Muscle of leg (tissue), 11 donors: ENCODE data around the gene FGD5. TPM values are rescaled to one million over a fixed set of nuclear protein-coding genes. Genes with fewer than 3 reads are reported as not detected.

Experiments
- DNase-seq: peaks from one replicate; pipeline ENCODE4 v3.0.0; 2013
- H3K27ac ChIP-seq: one replicate; pipeline ENCODE4 v1.5.1; 2013; ENCODE audit warnings: mild to moderate bottlenecking, low read length, control low read depth
- H3K27me3 ChIP-seq: one replicate; pipeline ENCODE4 v1.6.1; 2013; ENCODE audit warnings: low read length; ENCODE audit not compliant: control insufficient read depth, insufficient read depth
- H3K36me3 ChIP-seq: one replicate; pipeline ENCODE4 v1.6.1; 2013; ENCODE audit warnings: low read length; ENCODE audit not compliant: control insufficient read depth, insufficient read depth
- H3K4me1 ChIP-seq: one replicate; pipeline ENCODE4 v1.6.1; 2013; ENCODE audit warnings: low read length; ENCODE audit not compliant: control insufficient read depth, insufficient read depth
- H3K4me3 ChIP-seq: one replicate; pipeline ENCODE4 v1.5.1; 2013; ENCODE audit warnings: low read length, control low read depth
- H3K9me3 ChIP-seq: replicated peaks from 2 replicates; pipeline ENCODE4 v1.6.1; 2013; ENCODE audit warnings: low read depth, low read length; ENCODE audit not compliant: control insufficient read depth
- WGBS: methylation state at CpG from one replicate; pipeline ENCODE4 v1.1.5; 2013; ENCODE audit warnings: missing lambda C conversion rate; ENCODE audit not compliant: insufficient coverage; 5-methylcytosine and 5-hydroxymethylcytosine counted together
- polyA plus RNA-seq, 8 donors: library from polyadenylated mRNA; unstranded; fragments of 120-200 nt; gene quantifications; one replicate each; pipeline versions ENCODE4 v1.2.1 to v1.2.3, GENCODE V29; 2013; ENCODE audit warnings: inconsistent platforms in 1 of 8, low replicate concordance in 1 of 8; ENCODE audit not compliant: insufficient read length in 8 of 8, insufficient read depth in 1 of 8
- total RNA-seq: library from RNA; stranded (reverse); fragments of 120-200 nt; gene quantifications from one replicate; pipeline ENCODE4 v1.2.4, GENCODE V29; 2013

Gene FGD5
- total and polyA plus RNA-seq, 9 donors: 14.1 to 26.4 (median 20.0) TPM

DNA sequence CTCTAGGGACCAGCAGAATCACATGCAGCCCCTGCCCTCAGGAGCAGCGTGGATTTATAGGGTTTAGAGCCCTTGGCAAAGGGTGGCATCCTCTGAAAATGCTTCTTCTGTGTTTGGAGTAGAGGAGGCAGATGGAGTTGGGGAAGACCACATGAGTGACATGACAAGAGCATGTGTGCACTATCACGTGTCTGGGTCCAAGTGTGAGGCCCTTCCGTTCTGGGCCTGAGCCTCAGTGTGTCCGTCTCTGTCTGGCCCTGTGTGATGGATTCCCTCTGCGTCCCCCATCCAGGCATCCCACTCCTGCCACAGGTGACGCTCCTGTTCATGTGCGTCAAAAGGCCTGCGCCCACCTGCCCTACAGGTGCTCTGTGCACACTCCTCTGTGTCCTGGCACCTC is 30.1 kb downstream of the FGD5 start:
- Histone ChIP-seq H3K9me3 (peaks cover 3% of the 10 kb centered on the region), H3K27me3 (peaks cover 3% of the 10 kb centered on the region), H3K4me1 (peaks cover 39% of the 10 kb centered on the region), H3K27ac (no peak overlapping the region), H3K36me3 (no peaks in the 10 kb centered on the region), H3K4me3 (no peak overlapping the region)
- 83% methylated on average over 6 of the region's 8 CpGs for WGBS
- no peak for DNase-seq

DNA sequence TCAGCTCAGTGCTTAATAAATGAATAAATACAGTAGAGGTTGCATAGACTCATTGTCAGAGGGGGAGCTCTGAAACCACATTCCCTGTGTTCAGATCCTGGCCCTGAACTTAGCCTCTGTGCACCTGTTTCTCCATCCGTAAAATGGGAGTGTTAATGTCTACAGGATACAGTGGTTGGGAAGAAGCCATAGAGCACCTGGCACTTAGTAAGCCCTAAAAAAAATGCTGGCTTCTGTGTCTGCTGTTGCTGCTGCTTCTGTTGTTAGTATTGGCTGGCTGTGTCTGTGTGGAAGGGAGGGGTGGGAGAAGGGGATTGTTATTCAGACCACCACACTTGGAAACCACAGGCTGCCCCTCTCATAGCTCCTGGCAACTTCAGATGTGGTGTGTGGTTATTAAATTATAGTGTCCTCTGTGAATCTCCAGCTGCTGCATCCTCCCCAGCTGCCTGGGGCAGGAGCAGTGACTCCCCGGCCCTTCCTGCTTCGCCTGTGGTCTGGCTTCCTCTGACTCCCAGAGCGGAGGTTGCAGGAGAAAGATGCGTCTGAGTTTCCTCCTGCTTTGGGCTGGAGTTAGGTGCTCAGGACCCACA is 31.0 kb downstream of the FGD5 start:
- Histone ChIP-seq H3K27me3 (peaks cover 3% of the 10 kb centered on the region), H3K4me3 (no peak overlapping the region), H3K27ac (peak overlapping the region; percentile 23), H3K36me3 (no peaks in the 10 kb centered on the region), H3K9me3 (peaks cover 3% of the 10 kb centered on the region), H3K4me1 (peaks cover 41% of the 10 kb centered on the region)
- WGBS: 0% methylated on average over 1 of the region's 5 CpGs
- peak; percentile 81 for DNase-seq

DNA sequence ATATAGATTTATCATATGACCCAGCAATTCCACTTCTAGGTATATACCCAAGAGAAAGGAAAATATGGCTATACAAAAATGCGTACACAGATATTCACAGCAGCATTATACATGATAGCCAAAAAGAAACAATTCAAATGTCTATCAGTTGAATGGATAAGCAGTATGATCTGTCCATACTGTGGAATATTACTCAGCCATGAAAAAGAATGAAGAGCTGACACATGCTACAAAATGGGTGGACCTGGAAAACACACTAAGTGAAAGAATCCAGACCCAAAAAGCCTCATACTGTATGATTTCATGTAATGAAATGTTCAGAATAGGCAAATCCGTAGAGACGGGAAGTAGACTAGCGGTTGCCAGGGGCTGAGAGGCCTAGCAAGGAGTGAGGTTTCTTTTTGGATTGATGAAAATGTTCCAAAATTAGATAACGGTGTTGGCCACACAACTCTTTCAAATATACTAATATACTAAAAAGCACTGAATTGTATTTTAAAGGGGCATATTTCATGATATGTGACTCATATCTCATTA is 33.4 kb downstream of the FGD5 start:
- Histone ChIP-seq H3K4me3 (no peak overlapping the region), H3K9me3 (peaks cover 3% of the 10 kb centered on the region), H3K4me1 (peaks cover 31% of the 10 kb centered on the region), H3K36me3 (no peaks in the 10 kb centered on the region), H3K27me3 (no peaks in the 10 kb centered on the region), H3K27ac (peak overlapping the region; percentile 92)
- WGBS: 40% methylated on average over 1 of the region's 5 CpGs
- peak; percentile 93 for DNase-seq

DNA sequence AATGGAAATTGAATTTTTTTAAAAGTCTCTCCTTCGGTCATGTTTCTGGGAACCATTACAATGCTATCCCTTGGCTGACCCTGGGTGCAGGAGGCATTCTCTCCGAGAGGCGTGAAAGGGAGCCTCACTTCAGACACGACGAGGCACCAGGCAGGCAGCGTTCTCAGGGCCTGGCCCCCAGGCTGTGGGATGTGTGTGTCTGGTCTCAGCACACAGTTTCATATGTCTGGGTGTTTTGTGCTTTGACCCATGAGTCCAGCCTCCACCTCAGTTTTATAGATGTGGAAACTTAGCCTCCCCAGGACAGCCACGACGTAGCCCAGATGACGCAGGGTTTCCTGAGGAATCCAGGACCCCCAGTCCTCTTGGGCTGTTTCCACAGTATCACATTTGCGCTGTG is 34.0 kb downstream of the FGD5 start:
- Histone ChIP-seq H3K4me3 (no peak overlapping the region), H3K27ac (peak overlapping the region; percentile 92), H3K4me1 (peaks cover 26% of the 10 kb centered on the region), H3K36me3 (no peaks in the 10 kb centered on the region), H3K27me3 (no peaks in the 10 kb centered on the region), H3K9me3 (peaks cover 3% of the 10 kb centered on the region)
- peak; percentile 94 for DNase-seq
- 31% methylated on average over 6 of the region's 10 CpGs for whole genome bisulfite sequencing

DNA sequence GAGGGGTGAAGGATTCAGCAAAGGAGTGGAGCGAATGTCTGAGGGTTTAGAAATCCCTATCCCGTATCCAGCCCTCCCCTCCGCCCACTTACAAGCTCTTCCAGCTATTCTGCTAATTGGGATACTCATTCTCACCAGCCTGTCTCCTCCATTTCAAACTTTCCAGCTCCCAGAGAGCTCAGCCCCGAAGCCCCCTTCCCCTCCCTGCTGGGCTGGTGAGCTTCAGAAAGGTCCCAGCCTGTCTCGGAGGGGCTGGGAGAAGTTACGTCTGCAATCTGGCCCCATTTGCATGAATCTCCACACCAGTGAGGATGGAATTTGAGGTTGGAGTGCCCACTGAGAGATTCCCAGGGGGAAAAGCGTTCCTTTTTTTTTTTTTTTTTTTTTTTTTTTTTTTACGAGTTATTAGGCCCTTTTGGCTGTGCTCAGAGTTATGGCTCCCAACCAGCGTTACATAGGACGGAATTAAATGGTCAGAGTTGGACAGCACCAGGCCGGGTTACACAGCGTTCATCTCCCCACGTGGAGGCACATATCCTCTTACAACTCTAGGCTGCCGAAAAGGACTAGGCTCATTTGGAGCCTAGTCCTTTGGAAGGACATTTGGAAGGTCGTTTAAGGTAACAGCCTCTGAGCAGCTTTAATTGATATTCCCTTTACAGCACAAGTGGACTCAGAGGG is 34.6 kb downstream of the FGD5 start:
- H3K27ac ChIP-seq: peak overlapping the region; percentile 92
- WGBS: 10% methylated on average over 2 of the region's 15 CpGs

DNA sequence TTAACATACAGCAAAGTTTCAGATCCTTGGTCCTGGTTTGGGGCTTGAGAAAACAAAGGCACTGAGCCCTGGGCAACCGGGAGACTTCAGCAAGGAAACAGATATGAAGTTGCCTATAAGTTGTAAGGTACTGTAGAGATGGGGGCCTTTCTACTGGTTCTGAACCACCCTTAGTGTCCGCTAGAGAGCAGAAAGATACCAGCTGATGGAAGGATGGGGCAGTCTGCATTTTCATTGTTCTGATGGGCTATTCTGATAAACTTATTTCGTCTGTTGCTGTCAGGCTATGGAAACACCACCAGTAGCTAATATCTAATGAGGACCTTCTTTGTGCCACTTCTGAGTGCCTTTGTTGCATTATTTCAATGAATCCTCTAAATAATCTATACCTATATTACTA is 38.7 kb downstream of the FGD5 start:
- DNase-seq: no peak
- no peaks in the 10 kb centered on the region for H3K9me3 ChIP-seq
- 80% methylated on average over 1 of the region's 3 CpGs for WGBS
- H3K27ac ChIP-seq: no peak overlapping the region
- H3K27me3 ChIP-seq: no peaks in the 10 kb centered on the region
- peaks cover 28% of the 10 kb centered on the region for H3K4me1 ChIP-seq
- H3K4me3 ChIP-seq: no peak overlapping the region
- no peaks in the 10 kb centered on the region for H3K36me3 ChIP-seq

More for the DNA sequence above, 34.6 kb downstream of the FGD5 start:
- Histone ChIP-seq H3K4me3 (no peak overlapping the region), H3K9me3 (peaks cover 3% of the 10 kb centered on the region), H3K4me1 (peaks cover 19% of the 10 kb centered on the region), H3K36me3 (no peaks in the 10 kb centered on the region), H3K27me3 (no peaks in the 10 kb centered on the region)
- peak; percentile 93 for DNase-seq

DNA sequence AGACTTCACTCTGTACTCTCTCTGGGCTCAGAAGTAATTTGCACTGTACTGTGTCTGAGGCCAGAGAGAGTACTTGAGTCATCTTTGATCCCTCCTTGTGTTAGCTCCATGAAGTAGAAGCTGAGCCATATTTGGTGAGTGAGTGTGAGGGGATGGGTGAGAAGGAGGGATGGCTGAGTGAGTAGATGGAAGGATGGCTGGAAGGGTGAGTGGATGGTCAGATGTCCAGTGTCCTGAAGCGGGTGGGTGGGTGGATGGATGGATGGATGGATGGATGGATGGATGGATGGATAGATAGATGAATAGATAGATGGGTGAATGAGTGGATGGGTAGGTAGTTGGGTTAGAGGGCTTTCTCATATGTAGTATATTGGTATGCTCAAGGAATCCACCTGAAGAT is 39.3 kb downstream of the FGD5 start:
- DNase-seq: no peak
- no peak overlapping the region for H3K4me3 ChIP-seq
- H3K36me3 ChIP-seq: no peaks in the 10 kb centered on the region
- no CpG with 5 or more reads among the region's 1 CpG for WGBS
- H3K9me3 ChIP-seq: no peaks in the 10 kb centered on the region
- no peak overlapping the region for H3K27ac ChIP-seq
- H3K27me3 ChIP-seq: no peaks in the 10 kb centered on the region
- peaks cover 30% of the 10 kb centered on the region for H3K4me1 ChIP-seq

DNA sequence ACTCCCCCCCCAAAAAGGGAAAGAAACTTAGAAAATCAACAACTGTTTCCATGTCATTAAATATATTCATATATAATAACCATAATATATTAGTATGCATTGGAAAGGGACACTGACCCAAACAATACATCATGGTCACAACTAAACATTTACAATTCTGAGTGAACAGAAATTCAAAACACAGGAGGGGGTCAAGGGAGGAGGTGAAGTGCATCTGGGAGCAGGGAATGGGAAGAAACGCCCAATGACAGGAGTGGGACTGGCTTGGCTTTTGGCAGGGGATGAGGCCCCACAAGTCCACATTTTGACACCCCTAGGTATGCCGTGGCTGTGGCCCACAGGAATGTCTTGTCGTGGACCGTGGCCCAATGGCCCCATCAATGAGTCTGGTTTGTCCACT is 41.1 kb downstream of the FGD5 start:
- DNase-seq: no peak
- H3K4me3 ChIP-seq: no peak overlapping the region
- H3K36me3 ChIP-seq: peaks cover 6% of the 10 kb centered on the region
- H3K9me3 ChIP-seq: no peaks in the 10 kb centered on the region
- H3K27me3 ChIP-seq: no peaks in the 10 kb centered on the region
- 77% methylated on average over 2 of the region's 4 CpGs for WGBS
- no peak overlapping the region for H3K27ac ChIP-seq
- peaks cover 26% of the 10 kb centered on the region for H3K4me1 ChIP-seq

DNA sequence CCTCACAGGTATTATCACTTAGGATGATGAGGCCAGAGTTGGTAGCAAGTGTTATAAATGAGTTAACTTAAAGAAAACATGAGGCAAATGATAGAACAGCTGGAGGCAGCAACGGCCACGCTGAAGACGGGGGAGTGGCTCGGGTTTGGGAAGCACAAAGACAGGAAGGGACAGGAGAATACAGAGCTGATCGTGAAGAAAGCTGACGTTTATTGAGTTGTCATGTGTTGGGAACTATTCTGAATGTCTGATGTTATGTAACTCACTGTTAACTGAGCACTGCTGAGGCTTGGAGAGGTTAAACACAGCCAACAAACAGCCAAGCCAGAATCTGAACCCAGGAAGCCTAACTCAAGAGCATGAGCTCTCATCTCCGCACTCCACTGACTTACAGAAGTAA is 42.3 kb downstream of the FGD5 start:
- peaks cover 16% of the 10 kb centered on the region for H3K36me3 ChIP-seq
- 13% methylated on average over 5 of the region's 7 CpGs for WGBS
- peak overlapping the region; percentile 51 for H3K27ac ChIP-seq
- peak; percentile 74 for DNase-seq
- no peaks in the 10 kb centered on the region for H3K27me3 ChIP-seq
- no peaks in the 10 kb centered on the region for H3K9me3 ChIP-seq
- no peak overlapping the region for H3K4me3 ChIP-seq
- H3K4me1 ChIP-seq: peaks cover 26% of the 10 kb centered on the region

GRCh38 chr3:14861446-14862302 is 42.9 kb downstream of the FGD5 start:
- Histone ChIP-seq H3K4me1 (peaks cover 26% of the 10 kb centered on the region), H3K9me3 (no peaks in the 10 kb centered on the region), H3K4me3 (no peak overlapping the region), H3K36me3 (peaks cover 18% of the 10 kb centered on the region), H3K27ac (peak overlapping the region; percentile 51), H3K27me3 (no peaks in the 10 kb centered on the region)
- 67% methylated on average over 6 of the region's 8 CpGs for WGBS
- no peak for DNase-seq
